Measurements from ENCODE around the gene HGS.

The HGS gene

DNA sequence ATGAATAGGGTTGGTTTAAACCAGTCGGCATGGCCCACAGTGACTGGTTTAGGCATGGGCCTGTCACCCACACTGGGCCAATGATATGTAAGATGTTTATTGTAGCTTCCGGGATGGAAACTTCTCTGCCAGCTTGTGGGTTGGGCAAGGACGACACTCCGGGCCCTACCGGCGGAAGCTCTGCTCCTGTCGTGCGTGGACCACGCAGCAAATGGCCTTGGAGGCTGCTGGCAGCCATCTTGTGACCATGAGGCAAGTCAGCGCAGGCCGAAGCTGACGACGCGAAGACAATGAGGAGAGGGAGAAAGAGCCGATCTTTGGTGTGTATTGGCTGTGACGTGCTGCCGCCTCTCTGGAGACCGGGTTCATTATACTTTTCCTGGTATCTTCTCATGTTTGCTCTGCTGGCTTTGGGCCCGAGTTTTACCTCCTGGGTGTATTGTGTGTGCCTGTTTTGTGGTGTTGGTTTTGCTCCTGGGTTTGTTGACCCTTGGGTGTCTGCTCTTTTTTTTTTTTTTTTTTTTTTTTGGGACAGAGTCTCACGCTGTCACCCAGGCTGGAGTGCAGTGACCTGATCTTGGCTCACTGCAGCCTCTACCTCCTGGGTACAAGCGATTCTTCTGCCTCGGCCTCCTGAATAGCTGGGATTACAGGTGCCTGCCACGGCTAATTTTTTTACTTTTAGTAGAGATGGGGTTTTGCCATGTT lies 43.7 kb downstream of the HGS start:
- ChIA-PET CTCF (interaction anchor here (1.3 kb wide), 1 partner anchor 142 kb away, joined by 3 read pairs; no protein-coding TSS in a partner anchor), POLR2A (interaction anchor here (1.2 kb wide), 1 partner anchor 24 kb away, joined by 4 read pairs; the partner anchor contains the start of gene MRPL12)
- TF ChIP-seq TARDBP (IDR thresholded peaks at IDR 0.05) (no peak), PKNOX1 (IDR thresholded peaks at IDR 0.05) (peak; percentile 85), L3MBTL2 (conservative IDR thresholded peaks at IDR 0.05) (no peak)
- no peak for DNase-seq (ENCODE audit: extremely low spot score)

- TF ChIP-seq SUZ12 (IDR thresholded peaks at IDR 0.05) (no peak), ZNF384 (IDR thresholded peaks at IDR 0.05) (no peak), FOXK2 (IDR thresholded peaks at IDR 0.05) (no peak), PKNOX1 (IDR thresholded peaks at IDR 0.05) (peak; percentile 80), FOXA1 (IDR thresholded peaks at IDR 0.05) (no peak)
- CTCF ChIA-PET = interaction anchor here (0.6 to 2.3 kb wide), 4 partner anchors 16 to 135 kb away, joined by 3 to 9 read pairs (median 4); no protein-coding TSS in a partner anchor
- DNase-seq (ENCODE audit: extremely low spot score) = peak; percentile 95
- POLR2A ChIA-PET = interaction anchor here (1.2 to 2.5 kb wide), 4 partner anchors 21 to 136 kb away, joined by 3 to 11 read pairs (median 8); partner anchors contain the start of gene MCRIP1
Measured at GRCh38 chr17:81733507-81734404, 49.9 kb downstream of the HGS start.

GRCh38 chr17:81734405-81735263 lies 50.8 kb downstream of the HGS start:
- no peak for DNase-seq (ENCODE audit: extremely low spot score)
- POLR2A ChIA-PET = interaction anchor here (0.9 to 2.5 kb wide), 7 partner anchors 9 to 135 kb away, joined by 3 to 11 read pairs (median 4); partner anchors contain the start of genes MCRIP1 and MRPL12
- TF ChIP-seq NFRKB (IDR thresholded peaks at IDR 0.05) (no peak), SUZ12 (IDR thresholded peaks at IDR 0.05) (no peak)
- CTCF ChIA-PET = interaction anchor here (1.3 to 2.3 kb wide), 2 partner anchors 120 to 134 kb away, joined by 3 to 9 read pairs; no protein-coding TSS in a partner anchor

DNA sequence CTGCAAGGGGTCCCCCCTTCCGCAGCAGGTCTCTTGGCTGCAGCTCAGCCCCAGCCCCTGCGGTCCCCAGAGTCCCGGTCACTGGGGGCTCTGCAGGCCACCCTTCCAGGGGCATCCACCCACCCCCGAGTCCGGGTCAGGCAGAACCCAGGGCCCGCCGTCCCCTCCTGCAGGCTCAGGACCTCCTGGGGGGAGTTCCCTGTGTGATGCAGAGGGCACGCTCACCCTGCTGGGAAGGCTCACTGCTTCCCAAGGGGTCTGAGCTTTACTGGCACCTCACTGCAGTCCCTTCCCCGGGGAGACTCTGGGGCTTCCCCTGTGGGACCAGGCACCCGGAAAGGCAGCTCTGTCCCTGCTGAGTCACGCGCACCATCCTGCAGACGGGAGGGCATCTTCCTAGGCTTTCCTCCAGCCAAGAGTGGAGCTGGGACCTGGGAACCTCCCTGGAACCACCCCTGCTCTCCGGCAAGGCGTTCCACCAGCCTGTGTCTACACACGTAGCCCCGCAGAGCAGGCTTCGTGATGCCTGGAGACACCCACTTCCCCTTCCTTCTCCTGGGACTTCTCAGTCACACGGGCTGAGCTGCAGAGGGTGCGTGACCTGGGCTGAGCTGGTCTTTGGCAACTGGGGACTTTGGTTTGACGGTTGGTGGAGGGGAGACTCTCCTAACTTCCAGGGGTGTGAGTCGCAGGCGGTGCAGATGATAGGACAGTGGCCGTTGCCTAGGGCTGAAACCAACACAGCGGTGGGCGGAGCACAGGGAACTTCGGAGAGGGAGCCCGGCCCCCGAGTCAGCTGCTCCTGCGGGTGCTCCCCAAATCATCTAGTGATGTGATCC lies 51.7 kb downstream of the HGS start:
- ChIA-PET CTCF (interaction anchor here (1.3 to 2.3 kb wide), 2 partner anchors 119 to 133 kb away, joined by 3 to 9 read pairs; no protein-coding TSS in a partner anchor), POLR2A (interaction anchor here (0.9 to 2.5 kb wide), 7 partner anchors 10 to 134 kb away, joined by 3 to 11 read pairs (median 4); partner anchors contain the start of genes MCRIP1 and MRPL12)
- no peak for DNase-seq (ENCODE audit: extremely low spot score)
- TF ChIP-seq HDGF (IDR thresholded peaks at IDR 0.05; ENCODE audit: borderline replicate concordance) (no peak), SUZ12 (IDR thresholded peaks at IDR 0.05) (no peak), FOXK2 (IDR thresholded peaks at IDR 0.05) (no peak), FOXM1 (IDR thresholded peaks at IDR 0.05; ENCODE audit: borderline replicate concordance) (no peak), FOXA1 (IDR thresholded peaks at IDR 0.05) (no peak), LEF1 (IDR thresholded peaks at IDR 0.05; ENCODE audit: borderline replicate concordance) (no peak)

GRCh38 chr17:81737947-81738800 lies 54.4 kb downstream of the HGS start:
- POLR2A ChIA-PET = interaction anchor here (0.9 to 1.3 kb wide), 2 partner anchors 129 to 132 kb away, joined by 3 to 4 read pairs; no protein-coding TSS in a partner anchor
- no peak for TF ChIP-seq CTBP1 (IDR thresholded peaks at IDR 0.05; ENCODE audit: borderline replicate concordance)
- no peak for TF ChIP-seq FOXA1 (IDR thresholded peaks at IDR 0.05)
- no peak for TF ChIP-seq SP1 (IDR thresholded peaks at IDR 0.05)
- no peak for TF ChIP-seq ARNT (IDR thresholded peaks at IDR 0.05)
- TF ChIP-seq PKNOX1 (IDR thresholded peaks at IDR 0.05) = no peak
- TF ChIP-seq L3MBTL2 (conservative IDR thresholded peaks at IDR 0.05) = no peak
- no peak for TF ChIP-seq HDGF (IDR thresholded peaks at IDR 0.05; ENCODE audit: borderline replicate concordance)
- no peak for TF ChIP-seq ELF4 (IDR thresholded peaks at IDR 0.05)
- no peak for DNase-seq (ENCODE audit: extremely low spot score)
- CTCF ChIA-PET = no interaction called here
